ENCODE measurements around the gene SERP2.

SERP2 gene

DNA sequence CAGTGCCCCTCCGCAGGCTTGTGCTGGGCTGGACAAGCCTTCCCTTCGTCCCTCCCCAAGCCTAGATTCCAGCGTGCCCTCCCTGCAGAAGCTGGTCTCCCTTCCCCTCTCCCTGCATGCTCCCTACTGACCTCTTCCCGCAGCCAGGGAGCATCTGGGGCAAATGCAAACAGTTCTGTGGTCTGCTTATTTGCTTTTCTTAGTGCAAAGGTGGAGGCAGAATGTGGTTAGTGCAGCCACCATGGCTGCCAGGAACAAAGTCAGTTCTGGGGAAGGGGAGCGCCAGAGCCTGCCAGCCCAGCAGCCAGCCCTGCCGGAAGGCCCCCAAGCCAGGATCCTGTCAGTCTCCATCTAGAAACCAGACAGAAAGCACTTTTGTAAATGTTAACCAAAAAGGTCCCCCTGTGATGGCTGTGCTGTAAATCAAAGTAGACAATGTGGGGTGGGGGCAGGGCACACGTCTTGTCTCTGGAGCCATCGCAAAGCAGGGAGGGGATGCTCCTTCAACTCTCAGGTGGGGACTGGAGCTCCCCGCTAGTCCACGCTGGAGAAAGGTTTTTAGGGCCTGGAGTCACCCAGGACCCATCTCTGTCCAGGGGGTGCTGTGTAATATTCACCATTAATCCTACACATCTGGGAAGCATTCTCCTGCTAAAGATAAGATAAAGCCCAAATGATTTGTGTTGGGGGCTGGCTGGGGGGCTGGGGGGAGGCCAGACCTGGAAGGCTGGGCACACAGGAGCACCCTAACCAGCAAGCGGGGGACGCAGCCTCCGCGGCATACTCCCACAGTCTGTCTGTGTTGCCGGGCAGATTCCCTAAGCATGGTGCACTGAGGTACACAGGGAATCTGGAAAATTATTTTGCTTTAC lies 30.9 kb downstream of the SERP2 start:
- DNase-seq (ENCODE audit: low read depth), result no peak

DNA sequence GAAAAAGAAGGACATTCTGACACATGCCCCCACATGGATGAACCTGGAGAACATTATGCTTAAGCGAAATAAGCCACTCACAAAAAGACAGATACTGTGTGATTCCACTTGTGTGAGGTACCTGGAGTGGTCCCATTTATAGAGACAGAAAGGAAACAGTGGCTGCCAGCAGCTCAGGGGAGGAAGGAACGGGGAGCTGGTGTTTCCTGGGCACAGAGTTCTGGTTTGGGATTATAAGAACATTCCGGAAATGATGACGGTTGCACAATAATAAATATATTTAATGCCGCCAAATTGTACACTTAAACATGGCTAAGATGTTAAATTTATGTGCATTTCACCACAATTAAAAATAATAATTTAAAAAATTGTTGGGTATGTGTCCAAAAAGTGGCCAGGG lies 33.0 kb downstream of the SERP2 start:
- H3K4me3 ChIP-seq (ENCODE audit: low read depth, low read length), result no peak overlapping the region
- DNase-seq (ENCODE audit: low read depth), result no peak

More for the DNA sequence above, 30.9 kb downstream of the SERP2 start:
- no peak overlapping the region for H3K4me3 ChIP-seq (ENCODE audit: low read depth, low read length)

DNA sequence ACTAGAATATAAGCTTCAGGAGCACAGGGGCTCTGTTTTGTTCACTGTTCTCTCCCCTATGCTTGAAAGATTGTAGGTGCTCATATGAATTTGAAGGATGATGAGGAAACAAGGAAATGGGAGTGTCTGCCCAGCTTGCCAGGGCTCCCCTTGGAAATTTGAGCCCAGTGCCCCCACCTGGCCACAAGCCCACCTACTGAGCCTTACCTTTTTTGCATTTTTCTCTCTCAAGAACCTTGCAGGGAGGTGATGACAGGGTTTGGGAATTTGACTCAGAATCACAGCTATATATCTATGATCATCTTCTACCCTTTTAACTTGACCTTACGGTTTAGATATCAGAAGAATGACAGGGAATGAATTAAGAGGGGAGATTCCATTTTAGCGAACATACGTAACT lies 33.8 kb downstream of the SERP2 start:
- no peak overlapping the region for H3K4me3 ChIP-seq (ENCODE audit: low read depth, low read length)
- DNase-seq (ENCODE audit: low read depth), result no peak

DNA sequence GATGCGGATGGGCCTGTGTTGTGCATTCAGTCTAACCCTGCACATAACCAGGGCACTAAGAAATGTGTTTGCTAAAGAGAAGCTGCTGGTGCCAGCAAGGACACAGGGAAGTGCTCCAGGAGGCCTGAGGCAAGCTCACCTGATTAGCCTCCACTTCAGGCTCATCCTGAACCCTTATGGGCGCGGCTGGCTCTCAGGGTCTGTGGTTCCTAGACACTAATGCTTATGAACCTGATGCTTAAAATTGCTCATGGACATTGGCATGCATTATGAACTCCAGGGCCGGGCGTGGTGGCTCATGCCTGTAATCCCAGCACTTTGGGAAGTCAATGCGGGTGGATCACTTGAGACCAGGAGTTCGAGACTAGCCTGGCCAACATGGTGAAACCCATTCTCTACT lies 34.3 kb downstream of the SERP2 start:
- H3K4me3 ChIP-seq (ENCODE audit: low read depth, low read length), result no peak overlapping the region
- no peak for DNase-seq (ENCODE audit: low read depth)

DNA sequence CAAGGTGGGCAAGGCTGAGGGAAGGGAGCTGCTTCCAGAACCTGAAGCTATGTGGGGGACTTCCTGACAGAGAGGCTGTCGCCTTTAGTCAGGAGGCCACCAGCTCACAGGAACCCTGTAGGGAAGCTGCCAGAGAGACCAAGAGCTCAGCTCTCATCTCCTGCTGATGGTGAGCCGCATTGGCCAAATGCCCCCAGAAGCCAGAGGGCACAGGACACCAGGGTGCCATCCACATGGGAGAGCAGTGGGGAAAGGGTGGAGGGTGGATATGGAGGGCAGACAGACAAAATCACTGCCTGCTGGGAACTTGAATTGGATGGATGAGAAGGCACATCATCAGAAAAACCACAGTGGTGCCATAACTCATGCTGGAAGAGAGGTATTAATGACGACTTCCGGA lies 36.0 kb downstream of the SERP2 start:
- H3K4me3 ChIP-seq (ENCODE audit: low read depth, low read length), result no peak overlapping the region
- DNase-seq (ENCODE audit: low read depth), result no peak

DNA sequence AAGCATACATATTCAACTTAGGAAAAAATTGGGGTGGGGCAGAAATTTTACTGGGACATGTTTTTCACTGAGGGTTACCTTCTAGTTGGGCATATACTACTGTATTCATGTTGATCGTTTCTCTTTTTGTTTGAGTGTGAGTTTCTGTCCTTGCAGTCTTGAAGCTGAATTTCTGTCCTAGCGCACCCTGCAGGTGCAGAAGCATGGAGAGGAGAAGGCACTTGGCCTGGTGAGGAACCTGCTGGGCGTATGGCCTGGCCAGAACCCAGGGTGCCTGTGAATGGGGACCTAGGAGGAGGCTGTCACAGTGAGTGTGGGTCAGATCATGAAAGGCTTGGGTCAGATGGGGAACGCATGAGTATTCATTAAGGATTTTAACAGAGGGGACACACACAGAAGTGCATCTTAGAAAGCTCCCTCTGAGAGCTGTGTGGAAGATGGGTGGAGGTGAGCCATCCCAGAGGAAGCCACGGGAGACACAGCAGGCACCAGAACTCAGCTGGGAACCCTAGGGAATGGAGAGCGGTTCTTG lies 36.8 kb downstream of the SERP2 start:
- no peak for DNase-seq (ENCODE audit: low read depth)
- H3K4me3 ChIP-seq (ENCODE audit: low read depth, low read length), result no peak overlapping the region

DNA sequence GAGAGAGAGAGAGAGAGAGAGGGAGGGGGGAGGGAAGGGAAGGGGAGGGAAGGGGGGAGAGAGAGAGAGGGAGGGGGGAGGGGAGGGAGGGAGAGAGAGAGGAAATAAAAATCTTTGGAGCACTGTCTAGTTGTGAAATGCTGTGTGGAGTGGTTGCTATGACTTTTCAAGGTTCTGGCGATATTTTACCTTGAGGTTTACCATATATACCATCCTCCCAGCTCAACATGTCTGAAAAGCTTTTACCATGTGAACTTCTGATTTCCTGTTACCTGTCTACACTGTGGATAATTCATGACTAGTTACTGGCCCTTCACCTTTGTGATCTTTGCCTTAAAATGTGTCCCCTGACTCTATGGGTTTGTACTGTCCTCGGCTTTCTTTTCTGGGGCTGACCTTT lies 38.2 kb downstream of the SERP2 start:
- no peak overlapping the region for H3K4me3 ChIP-seq (ENCODE audit: low read depth, low read length)
- no peak for DNase-seq (ENCODE audit: low read depth)

DNA sequence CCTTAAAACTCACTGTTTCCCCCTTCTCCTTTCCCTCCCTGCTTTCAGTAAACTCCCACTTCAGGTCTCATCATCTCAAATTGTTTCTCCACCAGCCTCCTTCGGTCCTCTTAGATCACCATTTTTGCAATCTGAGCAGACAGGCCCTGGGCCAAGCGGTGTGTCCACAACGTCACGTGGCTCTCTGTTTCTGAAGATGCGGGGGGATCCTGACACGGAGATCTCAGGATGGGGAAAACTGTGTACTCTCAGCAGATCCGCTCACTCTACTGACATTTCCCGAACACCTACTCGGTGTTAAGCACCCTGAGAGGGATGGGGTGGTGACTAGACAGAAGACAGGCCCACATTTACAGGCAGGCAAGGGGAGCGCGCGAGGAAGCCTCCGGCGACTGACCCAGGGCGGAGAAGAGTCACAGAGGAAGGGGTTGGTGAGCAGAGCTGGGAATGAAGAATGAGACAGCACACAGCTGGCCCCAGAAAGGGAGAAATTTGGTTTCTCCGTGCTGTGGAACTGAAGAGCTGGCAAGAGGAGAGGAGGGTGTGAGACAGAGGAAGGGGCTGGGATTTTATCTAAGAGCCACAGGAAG lies 38.8 kb downstream of the SERP2 start:
- H3K4me3 ChIP-seq (ENCODE audit: low read depth, low read length), result no peak overlapping the region

DNA sequence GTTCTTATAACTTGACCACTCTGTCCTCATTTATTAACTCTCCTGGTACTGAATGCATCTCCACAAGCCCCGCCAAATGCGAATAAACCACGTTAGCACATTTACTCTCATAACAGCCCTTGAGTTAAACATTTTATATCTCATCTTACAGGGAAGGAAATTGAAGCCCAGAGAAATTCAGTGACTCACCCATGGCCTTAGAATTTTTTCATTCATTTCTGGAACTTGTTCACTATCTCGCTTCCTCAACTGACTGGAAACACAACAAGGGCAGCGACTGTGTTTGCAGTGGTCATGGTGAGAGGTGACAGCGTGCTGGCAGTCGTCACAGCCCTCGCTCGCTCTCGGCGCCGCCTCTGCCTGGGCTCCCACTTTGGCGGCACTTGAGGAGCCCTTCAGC lies 39.5 kb downstream of the SERP2 start:
- no peak overlapping the region for H3K4me3 ChIP-seq (ENCODE audit: low read depth, low read length)
- no peak for DNase-seq (ENCODE audit: low read depth)

More for the DNA sequence above, 38.8 kb downstream of the SERP2 start:
- DNase-seq (ENCODE audit: low read depth), result no peak

DNA sequence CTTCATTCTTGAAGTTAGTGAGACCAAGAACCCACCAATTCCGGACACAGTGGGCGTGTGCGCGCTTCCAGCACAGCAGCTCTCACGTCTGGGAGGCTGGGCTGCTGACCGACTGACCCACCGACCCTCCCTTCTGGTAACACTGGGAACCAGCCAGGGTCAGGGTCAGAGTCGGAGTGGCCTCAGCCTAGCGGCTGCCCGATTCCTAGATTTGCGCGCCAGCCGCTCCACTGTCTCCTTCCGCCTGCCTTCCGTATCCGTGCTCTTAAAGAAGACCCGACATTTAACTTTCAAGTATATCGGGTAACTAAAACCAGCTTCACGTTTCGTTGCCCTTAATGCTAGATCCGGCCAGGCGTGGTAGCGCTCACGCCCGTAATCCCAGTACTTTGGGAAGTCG lies 41.1 kb downstream of the SERP2 start:
- H3K4me3 ChIP-seq (ENCODE audit: low read depth, low read length), result no peak overlapping the region

DNA sequence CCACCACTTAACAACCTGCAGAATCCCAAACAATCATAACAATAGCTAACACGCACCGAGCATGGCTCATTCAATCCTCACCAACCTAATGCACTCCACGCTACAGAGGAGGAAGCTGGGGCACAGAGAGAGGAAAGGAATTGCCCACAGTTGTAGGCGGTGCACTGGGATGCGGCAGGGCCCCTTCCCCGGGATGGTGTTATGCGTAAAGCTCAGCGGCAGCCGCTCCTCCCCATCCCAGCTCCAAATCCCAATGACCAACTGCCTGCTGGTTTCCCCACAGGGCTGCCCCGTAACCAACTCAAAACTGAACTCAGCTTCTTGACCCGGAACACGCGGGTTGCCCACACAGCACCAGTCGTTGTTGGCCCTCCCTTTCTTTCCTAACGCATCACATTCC lies 42.2 kb downstream of the SERP2 start:
- DNase-seq (ENCODE audit: low read depth), result no peak
- no peak overlapping the region for H3K4me3 ChIP-seq (ENCODE audit: low read depth, low read length)

More for the DNA sequence above, 41.1 kb downstream of the SERP2 start:
- DNase-seq (ENCODE audit: low read depth), result no peak

DNA sequence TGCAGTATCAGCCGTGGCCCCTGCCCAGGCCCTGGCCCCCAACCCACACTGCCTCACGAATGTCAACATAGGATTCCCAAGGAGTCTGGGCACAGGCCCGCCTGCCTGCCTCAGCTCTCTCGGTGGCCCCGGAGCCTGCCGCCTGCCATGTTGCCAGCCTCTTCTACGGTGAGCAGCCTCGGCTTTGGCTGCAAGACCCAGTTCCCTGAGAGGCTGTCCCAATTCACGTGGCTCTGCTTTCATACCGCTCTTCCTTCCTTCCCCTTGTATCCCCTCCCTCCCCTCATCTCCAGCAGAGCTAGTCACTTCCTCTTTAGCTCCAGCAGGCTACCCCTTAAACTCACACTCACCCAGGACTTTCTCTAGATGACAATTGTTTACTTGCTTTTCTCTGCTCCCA lies 42.7 kb downstream of the SERP2 start:
- no peak overlapping the region for H3K4me3 ChIP-seq (ENCODE audit: low read depth, low read length)
- no peak for DNase-seq (ENCODE audit: low read depth)

DNA sequence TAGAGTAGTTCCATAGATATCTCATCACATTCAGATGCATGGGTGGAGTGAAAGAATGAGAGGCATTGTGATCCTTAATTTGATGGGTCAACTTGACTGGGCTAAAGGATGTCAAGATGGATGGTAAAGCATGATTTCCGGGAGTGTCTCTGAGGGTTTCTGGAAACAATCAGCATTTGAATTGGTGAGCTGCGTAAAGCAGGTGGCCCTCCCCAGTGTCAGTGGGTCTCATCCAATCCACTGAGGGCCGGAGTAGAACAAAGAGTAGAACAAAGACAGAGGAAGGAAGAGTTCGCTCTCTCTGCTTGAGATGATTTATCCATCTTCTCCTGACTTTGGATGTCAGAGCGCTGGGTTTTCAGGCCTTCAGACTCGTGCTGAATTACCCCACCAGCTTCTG lies 43.1 kb downstream of the SERP2 start:
- no peak overlapping the region for H3K4me3 ChIP-seq (ENCODE audit: low read depth, low read length)
- DNase-seq (ENCODE audit: low read depth), result no peak

DNA sequence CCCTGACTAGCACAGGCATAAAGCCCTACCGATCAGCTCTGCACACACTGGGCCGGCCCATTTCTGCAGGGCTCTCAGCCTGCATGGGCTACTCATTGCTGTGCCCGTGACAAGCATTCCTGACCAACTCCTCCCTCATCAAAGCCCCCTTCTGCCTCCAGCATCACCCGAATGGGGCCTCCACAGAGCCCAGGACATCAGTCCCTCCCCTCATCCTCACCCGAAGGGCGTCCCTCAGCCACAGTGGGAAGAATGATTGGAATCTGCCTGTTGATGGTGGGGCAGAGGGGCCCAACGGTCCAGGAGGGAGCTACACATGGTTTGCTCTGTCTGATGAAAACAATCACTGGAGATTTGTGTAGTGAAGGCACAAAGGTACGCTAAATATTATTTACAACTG lies 43.8 kb downstream of the SERP2 start:
- DNase-seq (ENCODE audit: low read depth), result no peak
- no peak overlapping the region for H3K4me3 ChIP-seq (ENCODE audit: low read depth, low read length)

DNA sequence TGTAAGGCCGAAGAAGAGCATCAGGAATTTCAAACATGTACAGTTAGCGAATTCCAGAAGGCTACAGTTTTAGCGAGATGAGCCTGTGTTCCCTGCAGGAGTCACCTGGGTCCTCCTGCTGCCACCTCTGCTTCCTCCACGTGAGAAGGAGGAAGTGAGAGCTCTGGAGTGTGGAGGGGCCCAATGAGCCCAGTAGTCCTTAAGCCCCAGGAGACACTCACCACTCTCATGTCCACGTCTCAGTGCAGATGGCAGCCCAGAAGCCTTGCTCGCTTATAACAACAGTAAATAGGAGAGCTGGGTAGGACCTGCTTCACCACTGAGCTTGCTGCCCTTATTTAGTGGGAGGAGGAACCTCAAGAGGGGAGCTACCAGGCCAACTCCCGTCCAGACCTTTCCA lies 44.3 kb downstream of the SERP2 start:
- no peak overlapping the region for H3K4me3 ChIP-seq (ENCODE audit: low read depth, low read length)
- no peak for DNase-seq (ENCODE audit: low read depth)

DNA sequence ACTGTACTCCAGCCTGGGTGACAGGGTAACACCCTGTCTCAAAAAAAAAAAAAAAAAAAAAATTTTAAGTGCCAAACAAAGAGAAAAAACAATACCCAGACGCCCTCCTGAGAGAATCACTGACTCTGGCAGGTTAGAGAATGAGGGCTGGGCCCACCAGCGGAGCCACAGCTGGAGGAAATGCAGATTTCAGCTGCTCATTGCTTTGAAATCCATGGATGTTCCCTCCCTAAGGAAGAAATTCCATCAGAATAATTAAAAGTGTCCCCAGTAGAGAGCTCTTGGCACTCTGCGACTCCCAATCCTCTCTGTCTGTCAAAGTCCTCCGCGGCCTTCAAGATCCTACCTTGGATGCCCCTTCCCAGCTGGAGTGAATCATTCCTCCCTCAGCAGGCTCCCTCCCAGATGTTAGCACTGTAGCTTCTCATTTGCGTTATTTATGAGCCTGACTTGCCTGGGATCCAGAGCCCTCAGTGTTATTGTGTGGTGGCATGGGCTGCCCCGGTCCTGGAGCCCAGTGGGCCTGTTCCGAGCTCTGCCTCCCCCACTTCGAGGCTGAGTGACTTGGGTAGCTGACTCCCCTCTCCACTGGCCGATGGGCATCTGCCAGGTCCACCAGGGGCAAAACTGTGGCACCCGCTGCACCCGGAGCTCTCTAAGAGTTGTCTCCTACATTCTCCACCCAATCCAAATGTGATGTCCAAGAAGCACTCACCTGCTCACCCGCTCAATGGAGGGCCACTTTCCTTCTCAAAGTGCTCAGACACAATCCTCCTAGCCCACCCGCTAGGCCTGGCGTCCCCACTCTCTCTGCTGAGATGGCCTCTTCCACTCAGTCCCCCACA lies 47.0 kb downstream of the SERP2 start:
- H3K4me3 ChIP-seq (ENCODE audit: low read depth, low read length), result no peak overlapping the region
- DNase-seq (ENCODE audit: low read depth), result no peak

DNA sequence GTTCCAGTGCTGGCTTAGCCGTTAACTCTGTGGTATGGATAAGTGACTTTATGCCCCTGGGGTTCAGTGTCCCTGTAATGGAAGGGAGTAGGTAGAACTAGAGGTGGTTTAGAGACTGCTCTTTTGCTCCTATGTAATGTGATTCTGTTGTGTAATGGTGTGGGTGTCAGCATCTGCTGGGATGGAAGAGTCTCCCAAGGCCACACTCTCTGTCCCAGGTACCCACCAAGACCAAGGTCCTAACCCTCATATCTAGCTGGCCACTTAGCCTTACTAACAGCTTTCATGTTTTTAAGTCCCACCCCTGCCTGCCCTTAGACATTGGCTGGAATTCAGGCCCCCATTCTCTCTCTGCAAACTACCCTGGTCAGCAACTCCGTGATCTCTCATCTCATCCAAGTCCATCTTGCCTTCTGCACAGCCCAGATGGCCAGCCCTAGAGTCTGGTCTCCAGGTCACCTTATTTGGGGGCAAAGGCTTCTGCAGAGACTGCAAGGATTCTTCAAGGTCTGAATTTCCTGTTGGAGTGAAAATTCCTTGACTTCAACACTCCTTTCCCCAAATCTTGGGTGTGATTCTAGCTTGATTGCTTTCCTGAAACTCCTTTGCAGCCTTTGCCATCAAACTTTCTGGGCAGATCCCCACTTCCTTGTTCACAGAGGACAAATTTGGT lies 48.4 kb downstream of the SERP2 start:
- H3K4me3 ChIP-seq (ENCODE audit: low read depth, low read length), result no peak overlapping the region
- no peak for DNase-seq (ENCODE audit: low read depth)

DNA sequence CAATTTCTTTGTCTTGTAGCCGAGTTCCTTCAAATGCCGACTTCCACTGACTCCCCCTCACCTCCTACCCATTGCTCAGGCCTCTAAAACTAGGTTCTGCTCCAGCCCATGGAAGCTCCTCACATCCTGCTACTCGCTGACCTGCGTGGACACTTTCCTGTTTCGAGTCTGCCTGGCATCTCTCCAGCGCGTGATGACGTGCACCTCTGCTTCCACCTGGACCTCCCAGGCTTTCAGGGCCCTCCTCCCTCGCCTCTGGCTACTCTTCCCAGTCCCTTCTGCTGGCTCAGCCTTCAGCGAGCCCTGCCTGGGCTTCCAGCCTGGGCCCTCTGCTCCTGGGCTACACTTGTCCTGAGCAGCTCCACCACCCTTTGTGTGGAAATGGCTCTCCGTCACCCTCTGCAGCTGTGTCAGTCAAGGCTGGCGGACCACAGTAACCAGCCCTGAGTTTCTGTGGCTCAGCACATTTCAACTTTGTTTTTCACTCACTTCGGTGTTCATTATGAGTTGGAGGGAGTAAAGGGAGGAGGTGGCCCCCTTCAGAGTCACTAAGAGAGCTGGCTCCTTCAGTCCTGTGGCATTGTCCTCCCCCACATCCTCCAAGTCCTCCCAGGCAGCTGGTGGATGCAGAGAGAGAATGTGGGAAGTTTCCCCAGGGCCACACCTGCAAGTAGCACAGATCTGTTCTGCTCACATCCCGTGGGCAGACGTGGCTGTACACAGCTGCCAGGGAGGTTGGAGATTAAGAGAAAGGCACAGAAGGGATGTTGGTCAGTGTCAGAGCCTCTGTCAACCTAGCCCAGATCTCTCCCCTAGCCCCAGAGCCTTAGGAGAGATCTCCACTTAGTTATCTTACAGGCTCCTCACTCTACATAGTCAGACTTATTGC lies 49.4 kb downstream of the SERP2 start:
- H3K4me3 ChIP-seq (ENCODE audit: low read depth, low read length), result no peak overlapping the region
- no peak for DNase-seq (ENCODE audit: low read depth)

DNA sequence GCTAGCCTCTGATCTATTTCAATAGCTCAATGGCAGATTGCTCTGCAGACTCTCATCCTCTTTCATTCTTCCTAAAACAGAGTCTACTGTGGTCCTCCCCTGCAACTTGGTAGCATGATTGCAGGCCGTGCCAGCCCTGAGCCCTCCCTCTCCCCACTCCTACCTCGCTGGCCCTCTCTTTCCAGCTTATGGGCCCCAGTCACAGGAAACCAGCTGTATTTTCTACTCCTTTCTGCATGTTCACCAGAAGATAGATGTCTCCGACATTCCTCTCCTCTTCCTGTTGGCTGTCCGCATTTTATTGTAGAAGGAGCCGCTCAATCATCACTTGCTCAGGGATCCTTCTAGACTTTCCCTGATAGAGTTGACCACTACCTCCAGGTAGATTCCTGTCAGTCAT lies 50.2 kb downstream of the SERP2 start:
- DNase-seq (ENCODE audit: low read depth), result no peak
- no peak overlapping the region for H3K4me3 ChIP-seq (ENCODE audit: low read depth, low read length)
